DND-41 (cell line): ENCODE measurements around the gene GPALPP1.

ENCODE experiments used
- ATAC-seq: fragments of 200-7000 bp; cut with Tn5 transposase; 3 replicates; pipeline ENCODE4 v1.9.1; 2021; ENCODE audit warnings: low read depth; ENCODE audit not compliant: insufficient read depth
- DNase-seq: peaks from one replicate; pipeline ENCODE4 v3.0.0-alpha.2; 2020
- H2AFZ ChIP-seq: 2 replicates; pipeline ENCODE4 v1.6.0; 2012; ENCODE audit warnings: low read depth, low read length
- H3K27ac ChIP-seq: 2 replicates; pipeline ENCODE4 v1.5.1; 2012; ENCODE audit warnings: low read length, inconsistent platforms
- H3K27me3 ChIP-seq: fragments of 200-600 bp; sonication (generic); 2 replicates; pipeline ENCODE4 v1.6.0; 2012; ENCODE audit warnings: low read length, mild to moderate bottlenecking, inconsistent platforms; ENCODE audit not compliant: insufficient read depth, poor library complexity
- H3K36me3 ChIP-seq: 2 replicates; pipeline ENCODE4 v1.5.1; 2012; ENCODE audit warnings: low read length, inconsistent platforms; ENCODE audit not compliant: insufficient read depth
- H3K4me1 ChIP-seq: 2 replicates; pipeline ENCODE4 v1.5.1; 2012; ENCODE audit warnings: mild to moderate bottlenecking, low read length; ENCODE audit not compliant: insufficient read depth
- H3K4me2 ChIP-seq: 2 replicates; pipeline ENCODE4 v1.6.0; 2012; ENCODE audit warnings: mild to moderate bottlenecking, moderate library complexity, low read length, inconsistent platforms; ENCODE audit not compliant: insufficient read depth
- H3K4me3 ChIP-seq, 2 experiments: fragments of 200-600 bp in 1 of 2; shearing (Covaris generic) in 1 of 2; 2 replicates each; pipeline ENCODE4 v1.5.1; 2012 to 2016; ENCODE audit warnings: inconsistent platforms in 2 of 2, low read length in 2 of 2, mild to moderate bottlenecking in 2 of 2, low read depth in 1 of 2, moderate library complexity in 1 of 2
- H3K79me2 ChIP-seq: 2 replicates; pipeline ENCODE4 v1.6.0; 2012; ENCODE audit warnings: low read length, inconsistent platforms; ENCODE audit not compliant: insufficient read depth
- H3K9ac ChIP-seq: 2 replicates; pipeline ENCODE4 v1.6.0; 2012; ENCODE audit warnings: low read depth, mild to moderate bottlenecking, inconsistent platforms, low read length, moderate library complexity
- H3K9me3 ChIP-seq: 2 replicates; pipeline ENCODE4 v1.5.1; 2012; ENCODE audit warnings: low read length, moderate library complexity, mild to moderate bottlenecking, inconsistent platforms; ENCODE audit not compliant: insufficient read depth, severe bottlenecking
- H4K20me1 ChIP-seq: 2 replicates; pipeline ENCODE4 v1.6.0; 2012; ENCODE audit warnings: low read length; ENCODE audit not compliant: insufficient read depth
- EZH2 ChIP-seq: IDR thresholded peaks from 3 replicates; pipeline ENCODE4 v1.6.1; 2012; ENCODE audit warnings: borderline replicate concordance, low read depth, mild to moderate bottlenecking, moderate library complexity, low read length, inconsistent platforms; ENCODE audit not compliant: severe bottlenecking
- TF ChIP-seq, protein P1 (sequence below): IDR thresholded peaks from 2 replicates; pipeline ENCODE4 v1.5.1; 2012; ENCODE audit warnings: borderline replicate concordance, low read length, moderate library complexity, mild to moderate bottlenecking; ENCODE audit not compliant: poor library complexity, severe bottlenecking; ENCODE audit errors: extremely low read depth

The GPALPP1 gene

DNA sequence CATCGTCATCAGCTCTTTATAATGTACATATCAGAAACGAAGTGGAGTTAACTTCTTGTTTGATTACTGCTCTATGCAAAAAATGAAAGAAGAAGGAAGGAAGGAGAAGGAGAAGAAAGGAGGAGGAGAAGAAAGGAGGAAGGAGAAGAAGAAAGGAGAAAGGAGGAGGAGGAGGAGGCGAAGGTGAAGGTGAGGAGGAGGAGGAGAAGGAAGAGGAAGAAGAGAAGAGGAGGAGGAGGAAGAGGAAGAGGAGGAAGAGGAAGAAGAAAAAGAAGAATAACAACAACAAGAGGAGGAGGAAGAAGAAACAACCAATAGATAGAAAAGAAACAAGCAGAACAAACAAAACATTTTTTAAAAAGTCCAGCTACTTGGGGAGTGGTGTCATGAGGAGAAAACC lies 13.1 kb upstream of the GPALPP1 start:
- Histone ChIP-seq H3K36me3 (peaks cover 73% of the 10 kb centered on the region), H3K9me3 (no peaks in the 10 kb centered on the region), H4K20me1 (peaks cover 7% of the 10 kb centered on the region; the same call in 1 of the 2 replicates), H3K4me2 (no peak overlapping the region), H3K27ac (no peak overlapping the region), H3K27me3 (no peaks in the 10 kb centered on the region), H3K79me2 (0 out of 2 replicates have a peak, but pooled peaks cover 4% of the 10 kb centered on the region), H3K9ac (no peak overlapping the region), H2AFZ (no peak overlapping the region), H3K4me1 (no peaks in the 10 kb centered on the region), H3K4me3 (no peak overlapping the region)
- ATAC-seq, result no peak
- DNase-seq, result no peak
- TF ChIP-seq EZH2, result no peak
- TF ChIP-seq, protein P1, sequence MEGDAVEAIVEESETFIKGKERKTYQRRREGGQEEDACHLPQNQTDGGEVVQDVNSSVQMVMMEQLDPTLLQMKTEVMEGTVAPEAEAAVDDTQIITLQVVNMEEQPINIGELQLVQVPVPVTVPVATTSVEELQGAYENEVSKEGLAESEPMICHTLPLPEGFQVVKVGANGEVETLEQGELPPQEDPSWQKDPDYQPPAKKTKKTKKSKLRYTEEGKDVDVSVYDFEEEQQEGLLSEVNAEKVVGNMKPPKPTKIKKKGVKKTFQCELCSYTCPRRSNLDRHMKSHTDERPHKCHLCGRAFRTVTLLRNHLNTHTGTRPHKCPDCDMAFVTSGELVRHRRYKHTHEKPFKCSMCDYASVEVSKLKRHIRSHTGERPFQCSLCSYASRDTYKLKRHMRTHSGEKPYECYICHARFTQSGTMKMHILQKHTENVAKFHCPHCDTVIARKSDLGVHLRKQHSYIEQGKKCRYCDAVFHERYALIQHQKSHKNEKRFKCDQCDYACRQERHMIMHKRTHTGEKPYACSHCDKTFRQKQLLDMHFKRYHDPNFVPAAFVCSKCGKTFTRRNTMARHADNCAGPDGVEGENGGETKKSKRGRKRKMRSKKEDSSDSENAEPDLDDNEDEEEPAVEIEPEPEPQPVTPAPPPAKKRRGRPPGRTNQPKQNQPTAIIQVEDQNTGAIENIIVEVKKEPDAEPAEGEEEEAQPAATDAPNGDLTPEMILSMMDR, result no peak

DNA sequence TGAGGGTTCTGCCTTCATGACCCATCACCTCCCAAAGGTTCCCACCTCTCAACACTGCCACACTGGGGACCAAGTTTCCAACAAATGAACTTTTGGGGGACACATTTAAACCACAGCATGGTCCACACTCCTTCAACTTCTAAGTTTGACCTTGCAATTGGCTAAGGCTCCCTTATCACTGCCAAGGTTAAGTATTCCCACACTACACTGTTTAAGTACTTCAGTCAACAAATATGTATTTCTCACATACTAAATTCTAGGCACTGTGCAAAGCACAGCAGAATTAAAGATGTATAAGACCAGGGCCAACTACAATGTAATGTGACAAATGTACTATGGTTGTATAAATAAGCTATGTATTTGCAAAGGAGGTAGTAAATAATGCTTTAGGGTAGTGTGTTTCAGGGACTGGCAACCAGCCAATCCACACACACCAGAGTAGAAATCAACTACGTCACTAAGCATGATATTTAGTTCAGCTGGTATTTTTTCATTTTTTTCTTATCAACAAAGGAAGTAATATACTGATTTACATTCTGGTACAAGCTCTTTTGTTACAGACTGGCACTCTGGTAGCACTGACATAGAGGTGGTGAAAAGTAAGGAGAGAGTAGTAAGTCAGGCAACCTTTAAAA lies 12.3 kb upstream of the GPALPP1 start:
- TF ChIP-seq, protein P1, result no peak
- no peak for TF ChIP-seq EZH2
- Histone ChIP-seq H3K4me3 (no peak overlapping the region), H3K4me1 (no peaks in the 10 kb centered on the region), H3K4me2 (no peak overlapping the region), H2AFZ (no peak overlapping the region), H4K20me1 (peaks cover 7% of the 10 kb centered on the region; the same call in 1 of the 2 replicates), H3K36me3 (peaks cover 75% of the 10 kb centered on the region), H3K79me2 (peaks cover 2% of the 10 kb centered on the region; the same call in 1 of the 2 replicates), H3K9me3 (no peaks in the 10 kb centered on the region), H3K27me3 (no peaks in the 10 kb centered on the region), H3K27ac (no peak overlapping the region), H3K9ac (no peak overlapping the region)
- DNase-seq, result no peak
- no peak for ATAC-seq

DNA sequence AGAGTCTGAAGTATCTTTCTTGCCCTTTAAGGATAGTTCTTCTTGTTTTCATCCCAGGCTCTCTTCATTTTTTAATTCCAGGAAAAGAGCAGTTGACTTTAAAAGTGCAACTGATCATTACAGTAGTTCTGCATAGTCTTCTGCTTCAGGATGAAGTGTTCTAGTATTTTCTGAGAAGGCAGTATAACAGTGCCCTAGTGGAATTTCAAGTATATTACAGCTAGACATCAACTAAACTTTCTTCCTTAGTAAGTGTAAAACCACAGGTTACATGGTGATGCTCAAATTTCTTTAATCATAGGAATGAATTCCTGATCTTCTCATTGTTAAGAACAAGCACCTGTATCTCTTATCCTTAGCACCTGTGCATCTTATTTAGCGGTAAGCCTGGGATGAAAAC lies 11.0 kb upstream of the GPALPP1 start:
- no peaks in the 10 kb centered on the region for H3K27me3 ChIP-seq
- peaks cover 67% of the 10 kb centered on the region for H3K36me3 ChIP-seq
- no peak for ATAC-seq

More for the DNA sequence above, 11.0 kb upstream of the GPALPP1 start:
- no peak for TF ChIP-seq EZH2
- TF ChIP-seq, protein P1, result peak; percentile 19
- no peak overlapping the region for H3K4me3 ChIP-seq
- DNase-seq, result no peak
- H3K27ac ChIP-seq, result no peak overlapping the region
- no peaks in the 10 kb centered on the region for H3K4me1 ChIP-seq
- H2AFZ ChIP-seq, result no peak overlapping the region
- H3K9me3 ChIP-seq, result no peaks in the 10 kb centered on the region
- peaks cover 13% of the 10 kb centered on the region for H3K79me2 ChIP-seq
- H3K9ac ChIP-seq, result no peak overlapping the region
- H3K4me2 ChIP-seq, result no peak overlapping the region
- peaks cover 2% of the 10 kb centered on the region; the same call in 1 of the 2 replicates for H4K20me1 ChIP-seq
